Effector CD8-positive, alpha-beta T cell (primary cell): ENCODE measurements around the gene NOTCH3.

Source experiments
- DNase-seq: peaks from one replicate; lab custom pipeline; 2025; lab: John Stamatoyannopoulos, UW
- total RNA-seq, 4 experiments: gene quantifications; one replicate each; lab custom pipeline; 2026; lab: John Stamatoyannopoulos, UW

NOTCH3 gene
- 0 to 1.3 (median 0.30) reads per million in 4 experiments for total RNA-seq

DNA sequence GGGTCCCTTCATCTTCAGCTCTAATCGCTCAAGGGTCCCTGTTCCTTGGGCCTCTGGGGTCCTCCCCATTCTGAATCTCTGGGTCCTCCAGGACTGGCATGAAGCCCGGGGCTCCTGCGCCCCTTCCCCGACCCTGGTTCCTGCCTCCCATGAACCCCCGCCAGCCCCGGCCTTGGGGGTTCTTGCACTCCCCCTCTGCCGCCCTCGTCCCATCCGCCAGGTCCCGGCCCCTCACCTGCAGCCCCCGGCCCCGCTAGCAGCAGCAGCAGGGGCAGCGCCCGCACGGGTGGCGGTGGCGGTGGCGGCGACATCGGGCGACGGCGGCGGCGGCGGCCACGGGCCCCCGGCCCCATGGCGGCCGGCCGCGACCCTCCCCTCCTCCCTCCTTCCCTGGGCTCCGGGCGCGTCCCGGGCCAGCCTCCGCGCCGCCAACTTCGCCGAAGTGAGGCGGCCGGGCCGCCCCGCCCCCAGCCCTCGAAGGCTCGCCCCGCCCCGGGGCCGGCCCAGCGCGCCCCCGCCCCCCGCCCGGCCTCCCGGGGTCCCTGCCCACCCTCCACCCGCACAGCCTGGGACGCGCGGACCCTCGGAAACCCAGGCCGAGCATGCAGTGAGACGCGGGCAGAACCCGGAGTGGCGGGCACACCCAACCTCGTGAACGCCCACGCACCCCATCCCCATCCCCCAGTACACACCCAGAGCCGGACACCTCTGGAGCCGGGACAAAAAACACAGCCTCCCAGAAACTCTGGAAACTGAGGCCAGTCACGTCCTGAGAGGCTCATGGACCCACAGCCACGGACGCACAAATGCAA, at the start of gene NOTCH3:
Gene NOTCH3, minus strand, starts transcription at position 443 of the 812 bp plus-strand sequence. Its CDS starts 90 bp downstream, at position 353.
- no peak for DNase-seq

DNA sequence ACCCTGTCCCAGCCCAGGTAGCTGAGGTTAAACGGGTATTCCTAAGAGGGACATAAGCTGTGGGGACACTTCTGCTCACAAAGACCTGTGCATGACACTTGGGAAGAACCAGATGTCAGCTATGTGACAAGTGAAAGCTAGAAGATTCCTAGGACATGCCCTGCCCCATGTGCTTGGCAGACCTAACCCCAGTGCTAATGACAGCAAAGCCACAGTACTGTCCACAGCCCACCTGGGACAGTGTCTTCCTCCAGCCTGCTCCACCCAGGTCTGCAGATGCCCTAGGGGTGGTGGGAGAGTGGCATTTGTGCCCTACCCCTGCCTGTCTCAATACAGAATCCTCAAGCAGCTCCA, 49.8 kb upstream of the NOTCH3 start:
- no peak for DNase-seq

DNA sequence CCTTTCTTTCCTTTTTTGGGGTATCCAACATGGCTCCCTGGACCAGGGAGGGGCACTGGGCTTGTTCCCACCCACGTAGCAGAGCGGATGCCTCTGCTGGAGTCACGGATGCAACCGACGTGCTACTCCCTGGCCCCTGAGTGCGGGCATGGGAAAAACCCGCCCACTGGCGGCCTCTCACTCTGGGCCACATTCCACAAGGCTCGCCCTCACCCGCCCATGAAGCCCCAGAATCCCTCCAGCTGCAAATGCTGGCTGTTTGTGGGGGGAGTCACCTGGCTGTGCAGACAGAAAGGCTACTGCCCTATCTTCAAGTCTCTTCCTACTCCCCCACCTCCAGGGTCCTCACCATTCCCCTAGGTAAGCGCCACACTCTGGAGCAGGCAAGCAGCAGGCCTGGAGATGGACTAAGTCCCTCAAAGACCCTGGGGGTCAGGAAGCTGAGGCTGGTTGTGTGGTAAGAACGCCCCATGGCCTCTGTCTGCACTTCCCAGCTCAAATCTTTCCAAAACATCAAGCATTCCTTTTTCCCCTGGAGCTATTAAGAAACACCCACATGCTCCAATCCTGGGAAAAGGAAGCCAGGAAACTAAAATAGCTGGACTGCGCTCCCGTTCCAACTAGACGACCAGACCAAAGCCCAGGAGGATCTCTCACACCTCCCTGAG, 49.3 kb upstream of the NOTCH3 start:
- DNase-seq = no peak

DNA sequence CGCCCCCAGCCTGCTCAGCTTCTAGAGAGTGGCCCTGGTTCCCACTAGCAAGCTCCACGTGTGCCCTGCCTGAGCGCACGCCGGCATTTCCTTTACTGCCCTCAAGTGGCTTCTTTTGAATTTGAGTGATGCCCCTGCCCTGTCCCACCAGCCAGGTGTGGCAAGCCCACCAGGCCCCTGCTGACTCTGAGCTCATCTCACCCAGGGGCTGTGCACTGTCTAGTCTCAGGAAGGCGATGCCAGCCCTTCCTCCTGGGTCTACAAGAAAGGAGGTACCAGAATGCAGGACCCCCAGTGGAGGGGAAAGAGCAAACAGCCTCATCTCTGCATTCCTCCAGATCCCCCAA, 48.7 kb upstream of the NOTCH3 start:
- DNase-seq = no peak

DNA sequence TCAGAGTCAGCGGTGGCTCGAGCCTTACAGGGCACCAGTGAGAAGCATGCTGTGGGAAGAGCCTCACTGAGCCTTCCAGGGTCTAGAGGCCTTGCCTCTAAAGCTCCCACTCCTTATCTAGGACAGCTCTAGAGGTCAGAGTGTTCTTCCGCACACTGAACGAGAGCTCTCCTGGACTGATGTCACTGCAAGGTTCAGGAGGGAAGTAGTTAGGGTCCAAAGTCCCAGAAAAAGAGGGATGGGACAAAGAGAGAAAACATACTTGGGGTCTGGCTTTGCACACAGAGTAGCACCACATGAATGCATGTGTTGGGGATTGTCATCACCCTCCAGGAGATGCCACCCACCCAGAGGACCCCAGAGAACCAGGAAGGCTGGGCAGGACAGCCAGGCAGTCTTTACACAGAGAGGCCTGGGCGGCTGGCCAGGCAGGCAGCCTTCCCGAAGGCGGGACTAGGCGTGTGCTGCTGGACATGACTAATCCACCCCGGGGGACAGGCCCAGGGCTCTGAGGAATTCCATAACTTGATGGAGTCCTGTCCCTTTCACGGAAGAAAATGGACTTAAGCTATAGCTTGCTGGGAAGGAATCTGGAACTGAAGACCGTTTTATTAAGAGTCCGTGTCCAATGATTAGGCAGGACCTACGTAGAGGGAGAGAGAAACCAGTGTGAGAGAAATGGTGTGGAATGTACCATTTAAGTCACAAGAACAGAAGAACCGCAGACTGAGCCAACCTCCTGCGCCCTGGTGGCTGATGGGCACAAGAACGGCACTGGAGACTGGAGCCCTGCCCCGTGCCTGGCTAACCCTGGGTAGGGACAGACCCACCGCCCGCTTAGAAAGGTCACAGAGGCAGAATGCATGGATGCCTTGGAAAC, 48.1 kb upstream of the NOTCH3 start:
- DNase-seq = no peak

DNA sequence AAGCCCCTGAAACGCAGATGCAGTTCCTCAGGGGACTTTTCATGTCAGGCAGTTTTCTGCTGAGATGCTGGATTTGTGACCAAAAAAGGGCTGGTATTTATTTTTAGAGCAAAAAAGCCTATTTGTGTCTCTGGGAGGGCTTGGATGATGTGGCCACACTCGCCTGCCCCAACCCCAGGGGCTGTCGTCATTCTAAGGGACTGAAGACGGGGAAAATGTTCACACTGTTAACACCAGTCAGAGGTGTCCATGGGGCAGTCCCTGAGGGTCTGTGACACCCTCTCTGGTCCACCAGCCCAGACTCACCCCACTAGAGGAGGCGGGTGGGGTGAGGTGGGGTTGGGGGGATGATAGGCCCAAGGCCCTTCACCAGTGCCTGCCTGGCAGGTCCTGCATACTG, 47.3 kb upstream of the NOTCH3 start:
- DNase-seq = no peak

DNA sequence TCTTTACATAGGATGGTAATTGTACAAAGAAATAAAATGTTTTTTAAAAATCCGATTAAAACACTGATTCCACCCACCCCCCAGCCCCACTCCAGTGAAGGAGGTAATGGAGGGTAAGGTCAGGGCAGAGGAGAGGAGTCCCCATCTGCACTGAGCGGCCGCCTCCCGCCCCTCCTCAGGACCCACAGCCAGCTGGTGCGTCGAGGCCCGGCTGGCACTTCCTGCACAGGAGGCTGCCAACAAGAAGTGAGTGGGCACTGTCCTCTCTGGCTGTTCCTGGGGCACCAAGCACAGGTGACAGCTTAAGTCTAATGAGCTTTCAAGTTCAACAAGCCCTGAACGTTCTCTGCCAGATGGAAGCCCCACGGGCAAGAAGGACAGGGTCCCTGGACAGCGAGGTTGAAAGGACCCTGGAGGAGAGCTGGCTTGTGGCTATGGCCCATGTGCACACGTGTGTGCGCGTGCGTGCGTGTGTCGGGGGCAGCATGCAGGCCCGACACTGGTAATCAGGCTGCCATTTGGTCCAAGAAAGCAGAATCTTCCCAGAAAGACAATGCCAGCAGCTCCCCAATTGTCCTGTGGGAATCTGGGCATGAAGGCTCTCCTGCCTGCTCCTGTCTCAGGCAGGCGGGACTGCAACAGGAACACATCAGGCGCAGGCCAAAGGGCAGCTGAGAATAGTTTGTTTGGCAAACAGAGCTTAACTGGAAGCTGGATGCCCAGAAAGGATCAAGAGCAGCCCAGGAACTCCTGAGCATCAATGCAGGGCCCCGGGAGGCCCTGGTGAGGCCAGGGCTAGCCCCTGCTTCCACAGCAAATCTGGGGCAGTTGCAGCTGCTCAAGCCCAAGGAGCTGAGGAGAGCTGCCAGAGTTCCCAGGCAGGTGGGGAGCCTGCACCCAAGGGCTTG, 46.6 kb upstream of the NOTCH3 start:
- DNase-seq = no peak

DNA sequence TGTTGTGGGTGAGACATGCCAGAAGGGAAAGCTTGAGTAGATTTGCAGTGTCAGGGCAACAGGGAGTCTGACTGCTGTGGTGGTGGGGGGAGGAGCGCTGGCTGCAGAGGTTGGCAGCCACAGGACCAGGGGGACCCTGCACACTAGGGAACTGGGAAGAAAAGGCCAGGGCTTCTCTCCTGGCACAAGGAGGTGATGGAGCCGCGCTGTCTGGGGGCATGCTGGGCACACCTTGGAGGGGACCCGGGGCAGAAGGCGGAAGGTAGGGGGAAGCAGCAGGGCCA, 45.3 kb upstream of the NOTCH3 start:
- no peak for DNase-seq

DNA sequence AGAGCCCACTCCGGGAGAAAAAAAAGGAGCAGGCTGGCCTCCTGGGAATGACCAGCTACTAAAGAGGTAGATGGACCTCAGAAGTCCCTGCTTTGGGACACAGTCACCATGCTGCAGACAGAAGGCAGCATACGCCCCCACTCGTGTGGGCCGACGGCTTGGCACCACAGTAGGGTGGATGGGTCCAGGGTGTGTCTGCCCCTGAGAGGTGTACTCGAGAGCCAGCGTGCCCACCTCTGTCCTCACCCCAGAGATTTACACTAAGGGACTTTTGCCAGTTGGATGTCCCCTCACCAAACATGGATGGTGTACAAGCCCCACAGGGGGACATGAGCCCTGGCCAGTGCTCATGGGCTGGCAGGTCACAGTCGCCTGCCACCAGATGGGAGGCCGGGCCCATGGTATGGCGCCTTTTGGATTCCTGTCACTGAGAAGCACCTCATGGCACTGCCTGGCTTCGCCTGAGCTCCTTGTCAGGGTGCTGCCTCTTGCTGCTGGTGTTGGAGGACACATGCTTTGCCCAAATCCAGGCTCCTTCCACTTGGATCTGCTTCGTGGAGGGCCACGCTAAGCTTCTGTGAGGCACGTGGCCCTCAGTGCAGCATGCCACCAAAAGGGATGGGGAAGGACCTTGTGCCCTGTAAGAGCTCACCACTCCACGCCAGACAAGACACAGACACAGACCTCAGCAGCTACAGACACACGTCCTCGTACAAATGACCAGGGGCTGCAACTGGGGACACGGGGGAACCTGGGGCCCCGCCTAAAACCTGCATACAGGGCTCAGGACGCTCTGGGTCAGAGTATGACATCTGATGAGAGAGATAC, 44.8 kb upstream of the NOTCH3 start:
- no peak for DNase-seq

DNA sequence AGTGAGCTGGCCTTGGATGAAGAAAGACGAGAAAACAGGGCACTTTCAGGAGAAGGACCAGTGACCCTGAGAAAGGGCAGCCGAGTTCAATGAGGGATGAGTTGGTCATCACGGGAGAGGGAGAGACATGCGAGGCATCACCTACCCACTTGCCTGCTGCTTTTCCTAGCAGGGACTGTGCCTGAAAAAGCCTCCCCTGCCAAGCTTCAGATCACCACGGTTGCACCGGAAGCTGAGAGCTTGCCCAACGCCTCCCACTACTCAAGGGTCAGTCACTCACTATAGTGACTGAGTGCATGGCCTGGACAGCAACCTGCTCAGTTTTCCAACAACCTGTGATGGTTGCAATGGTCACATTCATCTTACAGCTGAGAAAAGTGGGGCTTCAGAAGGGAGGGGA, 44.0 kb upstream of the NOTCH3 start:
- DNase-seq = no peak

DNA sequence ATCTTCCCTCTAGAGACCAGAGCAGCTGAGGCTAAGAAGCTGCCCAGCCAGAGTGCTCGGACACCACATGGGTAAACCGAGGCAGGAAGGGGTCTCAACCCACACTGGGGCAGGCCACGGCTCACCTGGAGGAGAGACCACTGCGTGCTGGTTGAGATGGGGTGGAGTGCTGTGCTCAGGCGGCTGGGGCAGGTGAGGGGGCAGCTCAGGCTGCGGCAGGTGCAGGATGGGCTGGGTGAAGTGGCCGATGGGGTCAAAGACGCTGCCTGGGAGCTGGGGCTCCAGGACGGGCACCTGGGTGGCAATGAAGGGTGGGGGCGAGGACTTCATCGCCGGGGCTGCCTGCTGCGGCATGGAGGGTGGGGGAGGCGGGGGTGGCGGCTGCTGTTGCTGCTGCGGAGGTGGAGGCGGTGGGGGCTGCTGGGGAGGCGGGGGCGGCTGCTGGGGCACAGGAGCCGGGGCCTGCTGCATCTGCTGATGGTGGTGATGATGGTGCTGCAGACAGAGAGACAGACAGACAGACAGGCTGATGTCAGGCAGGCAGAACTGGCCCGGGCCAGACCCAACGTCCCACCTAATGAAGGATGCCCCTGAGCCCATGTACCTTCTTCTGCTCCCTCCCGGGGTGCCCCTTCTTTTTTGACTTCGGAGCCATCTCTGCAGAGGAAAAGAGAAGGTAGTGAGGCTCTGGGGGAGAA, 43.5 kb upstream of the NOTCH3 start:
- no peak for DNase-seq

DNA sequence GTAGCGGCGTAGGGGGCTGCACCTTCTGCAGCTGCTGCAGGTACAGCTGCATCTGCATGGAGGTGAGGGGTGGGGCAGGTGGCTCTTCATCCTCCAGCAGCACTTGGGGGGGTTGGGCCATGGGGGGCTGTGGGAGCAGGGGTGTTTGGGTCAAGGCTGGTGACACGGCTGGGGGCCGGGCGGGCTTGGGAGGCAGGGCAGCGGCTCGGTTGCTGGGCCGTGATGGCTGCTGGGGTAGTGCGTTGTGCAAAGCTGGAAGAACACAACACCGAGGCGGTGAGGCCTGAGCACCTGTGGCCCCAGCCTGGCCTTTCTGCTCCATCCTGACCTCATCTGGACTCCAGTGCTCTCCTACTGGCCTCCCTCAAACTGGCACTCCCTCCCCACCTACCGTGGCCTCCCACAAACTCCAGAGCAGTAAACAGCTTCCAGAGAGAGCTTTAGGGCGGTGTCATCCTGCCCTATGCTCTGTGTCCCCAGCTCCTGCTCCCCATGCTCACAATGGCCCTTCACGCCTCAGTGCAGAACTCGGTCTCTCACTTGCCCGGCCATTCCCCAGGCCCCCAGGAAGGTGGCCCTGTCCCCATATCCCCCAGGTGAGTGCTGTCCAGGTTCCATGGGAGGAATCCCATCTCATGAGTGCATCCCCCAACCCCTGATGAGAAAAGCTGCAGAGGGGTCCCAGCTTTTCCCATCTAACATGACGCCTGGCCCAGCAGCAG, 42.6 kb upstream of the NOTCH3 start:
- DNase-seq = no peak

DNA sequence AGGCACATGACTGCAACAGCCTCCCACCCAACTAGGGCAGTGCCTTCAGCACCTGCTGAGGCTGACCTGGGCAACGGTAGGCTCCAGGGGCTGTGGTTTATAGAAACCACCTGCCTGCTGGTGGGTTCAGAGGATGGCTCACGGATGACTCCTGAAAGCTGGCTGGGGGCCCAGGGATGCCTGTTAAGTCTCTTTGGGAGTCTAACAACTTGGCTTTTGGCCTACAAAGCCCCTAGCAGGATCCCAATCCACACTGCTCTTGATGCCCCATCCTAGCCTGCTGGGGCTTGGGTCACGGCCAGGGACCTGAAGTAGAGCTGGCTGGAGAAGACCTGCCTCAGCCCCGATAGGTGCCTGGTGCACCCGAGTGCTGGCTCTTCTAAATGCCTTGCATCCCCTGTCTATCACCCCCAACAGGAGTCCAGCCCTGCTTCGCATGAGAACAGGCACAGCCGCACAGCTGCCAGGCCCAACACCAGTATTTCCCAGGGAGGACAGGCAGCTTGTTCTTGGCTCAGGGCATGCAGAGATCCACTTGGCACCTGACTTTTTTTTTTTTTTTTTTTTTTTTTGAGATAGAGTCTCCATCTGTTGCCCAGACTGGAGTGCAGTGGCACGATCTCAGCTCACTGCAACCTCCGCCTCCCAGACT, 40.6 kb upstream of the NOTCH3 start:
- no peak for DNase-seq

DNA sequence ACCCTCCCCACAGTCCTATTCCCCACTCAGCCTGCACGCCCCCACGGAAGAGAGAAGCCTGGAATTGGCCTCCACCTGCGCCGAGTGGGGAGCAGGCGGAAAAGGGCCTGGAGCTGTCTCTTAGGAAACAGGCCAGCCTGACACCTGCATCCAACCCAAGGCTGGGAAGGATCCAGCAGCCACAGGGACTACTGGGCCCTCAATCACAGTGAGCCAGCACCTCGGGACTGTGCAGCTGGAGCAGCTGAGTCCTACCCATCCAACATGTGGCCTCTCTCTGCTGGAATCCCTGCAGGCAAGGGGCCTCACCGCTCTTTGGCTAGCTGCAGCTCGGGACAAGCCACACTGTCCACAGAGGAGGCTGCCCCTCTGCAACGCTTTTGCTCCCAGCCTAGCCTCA, 39.7 kb upstream of the NOTCH3 start:
- DNase-seq = no peak

DNA sequence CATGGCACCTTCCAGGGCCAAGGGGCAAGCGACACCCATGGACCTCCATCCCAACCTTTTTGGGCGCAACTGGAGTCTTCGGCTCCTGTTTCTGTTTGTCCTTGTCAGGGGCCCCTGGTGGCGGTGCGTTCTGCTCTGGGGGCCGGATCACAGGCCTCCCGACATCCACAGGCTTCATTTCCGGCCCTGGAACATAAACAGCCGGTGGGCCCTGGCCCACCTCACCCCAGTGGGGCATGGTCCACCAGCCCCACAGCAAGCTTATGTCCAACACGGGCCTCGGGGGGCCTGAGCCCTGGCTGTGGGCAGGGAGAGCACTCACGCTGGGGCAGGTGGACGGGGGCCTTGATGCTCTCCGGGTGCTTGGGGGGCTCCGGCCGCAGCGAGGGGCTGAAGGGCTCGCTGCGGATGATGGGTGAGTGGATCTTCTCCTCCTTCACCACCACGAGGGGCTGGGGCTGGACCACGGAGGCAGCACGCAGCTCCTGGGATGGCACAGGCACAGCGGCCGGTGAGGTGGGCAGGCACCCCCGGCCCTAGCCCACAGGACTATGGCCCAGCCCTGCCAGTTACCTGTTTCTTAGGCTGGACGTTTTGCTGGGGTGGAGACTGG, 38.6 kb upstream of the NOTCH3 start:
- no peak for DNase-seq

DNA sequence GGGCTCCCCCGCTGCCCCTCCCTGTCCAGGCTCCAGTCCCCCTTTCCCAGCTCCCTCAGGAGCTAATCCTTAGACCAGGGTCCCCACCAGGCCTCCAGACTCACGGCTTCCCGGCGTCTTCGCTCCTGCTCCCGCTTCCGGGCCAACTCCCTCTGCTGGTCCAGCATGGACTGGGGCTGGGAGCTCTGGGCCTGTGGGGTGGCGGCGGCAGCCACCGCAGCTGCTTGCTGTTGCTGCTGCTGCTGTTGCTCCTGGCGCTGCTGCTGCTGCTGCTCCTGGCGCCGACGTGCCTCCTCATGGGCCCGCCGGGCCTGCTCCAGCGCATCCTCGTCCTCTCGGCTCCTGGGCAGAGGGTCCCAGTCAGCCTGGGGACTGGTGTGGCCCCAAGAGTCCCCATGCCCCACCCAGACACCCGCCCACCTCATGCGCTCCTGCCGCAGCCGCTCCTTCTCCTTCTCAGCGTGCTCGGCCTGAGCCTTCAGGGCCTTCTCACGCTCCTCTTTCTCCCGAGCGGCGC, 37.9 kb upstream of the NOTCH3 start:
- no peak for DNase-seq

DNA sequence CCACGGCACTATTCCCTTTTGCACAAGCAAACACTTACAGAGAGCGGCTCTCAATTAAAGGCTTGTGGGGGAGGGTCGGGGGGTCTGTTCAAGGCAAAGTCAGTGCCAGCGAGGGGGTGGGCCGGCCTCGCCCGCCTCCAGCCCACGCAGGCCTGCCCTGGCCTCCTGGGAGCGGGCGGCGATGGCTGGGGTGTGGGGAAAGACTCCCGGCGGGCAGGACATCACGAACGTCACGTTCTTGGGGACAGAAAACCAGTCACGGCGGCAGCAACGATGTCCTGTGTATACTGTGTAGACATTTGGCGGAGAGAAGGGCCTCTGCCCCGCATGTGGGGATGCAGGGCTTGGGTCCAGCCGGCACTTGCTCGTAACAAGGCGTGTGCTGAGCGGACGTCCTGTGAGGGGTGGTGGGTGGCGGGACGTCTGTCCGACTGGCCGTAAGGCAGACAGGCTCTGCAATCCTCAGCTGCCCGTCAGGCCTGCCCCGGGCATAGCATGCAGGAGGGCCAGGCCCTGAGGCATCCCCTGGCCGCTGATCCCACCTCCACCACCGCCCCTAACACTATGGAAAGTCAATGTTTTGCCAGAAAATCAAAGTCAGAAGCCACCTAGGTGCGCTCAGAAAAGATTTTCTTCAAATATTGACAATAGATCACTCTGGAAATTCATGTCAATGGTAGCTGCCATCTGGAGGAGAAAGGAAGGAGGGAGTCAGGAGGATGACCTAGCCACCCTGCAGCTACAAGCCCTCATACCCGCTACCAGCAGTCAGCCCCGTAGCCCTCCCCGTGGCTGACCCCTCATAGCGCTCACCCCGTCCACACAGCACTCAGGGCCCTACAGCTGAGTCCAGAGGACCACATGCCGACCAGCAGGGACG, 37.2 kb upstream of the NOTCH3 start:
- no peak for DNase-seq
